Osteoblast (primary cell): ENCODE data around the gene ESPN. TPM values are rescaled to one million over a fixed set of nuclear protein-coding genes. Genes with fewer than 3 reads are reported as not detected.

Source experiments
- DNase-seq: peaks from one replicate; pipeline ENCODE4 v3.0.0; 2011; ENCODE audit warnings: low spot score, mixed read lengths; ENCODE audit not compliant: insufficient read length; ENCODE audit errors: missing footprints
- H2AFZ ChIP-seq: 2 replicates; pipeline ENCODE4 v1.6.0; 2011; ENCODE audit warnings: mild to moderate bottlenecking, low read length
- H3K27ac ChIP-seq: 2 replicates; pipeline ENCODE4 v1.5.1; 2011; ENCODE audit warnings: mild to moderate bottlenecking, low read depth, low read length, moderate library complexity
- H3K27me3 ChIP-seq: 2 replicates; pipeline ENCODE4 v1.6.0; 2012; ENCODE audit warnings: mild to moderate bottlenecking, control low read depth, inconsistent platforms, low read length, moderate library complexity; ENCODE audit not compliant: insufficient read depth
- H3K36me3 ChIP-seq: 2 replicates; pipeline ENCODE4 v1.5.1; 2011; ENCODE audit warnings: mild to moderate bottlenecking, low read length, control low read depth, moderate library complexity; ENCODE audit not compliant: insufficient read depth
- H3K4me1 ChIP-seq: 2 replicates; pipeline ENCODE4 v1.5.1; 2011; ENCODE audit warnings: mild to moderate bottlenecking, low read length, control low read depth, moderate library complexity; ENCODE audit not compliant: insufficient read depth
- H3K4me2 ChIP-seq: 2 replicates; pipeline ENCODE4 v1.6.0; 2011; ENCODE audit warnings: mild to moderate bottlenecking, low read length; ENCODE audit not compliant: insufficient read depth
- H3K4me3 ChIP-seq: fragments of 200-600 bp; sonication (generic); 3 replicates; pipeline ENCODE4 v1.5.1; 2012; ENCODE audit warnings: mild to moderate bottlenecking, low read length, inconsistent platforms; ENCODE audit not compliant: insufficient read depth
- H3K79me2 ChIP-seq: 2 replicates; pipeline ENCODE4 v1.6.0; 2012; ENCODE audit warnings: mild to moderate bottlenecking, low read length, control low read depth, inconsistent platforms; ENCODE audit not compliant: insufficient read depth
- H3K9me3 ChIP-seq: 2 replicates; pipeline ENCODE4 v1.5.1; 2011; ENCODE audit warnings: low read depth, low read length, control low read depth
- H4K20me1 ChIP-seq: 2 replicates; pipeline ENCODE4 v1.6.0; 2012; ENCODE audit warnings: mild to moderate bottlenecking, low read length, control low read depth; ENCODE audit not compliant: insufficient read depth
- total RNA-seq: library from RNA; depleted of rRNA; stranded (reverse); fragments of >200 nt; gene quantifications from 2 replicates; pipeline ENCODE4 v1.2.3, GENCODE V29; 2012
- TF ChIP-seq, protein P1 (sequence below): IDR thresholded peaks from 2 replicates; pipeline ENCODE4 v1.5.1; 2011; ENCODE audit warnings: mild to moderate bottlenecking, low read depth, low read length, moderate library complexity; ENCODE audit errors: extremely low read depth

Gene ESPN
- total RNA-seq, 1 donor, result not detected

DNA sequence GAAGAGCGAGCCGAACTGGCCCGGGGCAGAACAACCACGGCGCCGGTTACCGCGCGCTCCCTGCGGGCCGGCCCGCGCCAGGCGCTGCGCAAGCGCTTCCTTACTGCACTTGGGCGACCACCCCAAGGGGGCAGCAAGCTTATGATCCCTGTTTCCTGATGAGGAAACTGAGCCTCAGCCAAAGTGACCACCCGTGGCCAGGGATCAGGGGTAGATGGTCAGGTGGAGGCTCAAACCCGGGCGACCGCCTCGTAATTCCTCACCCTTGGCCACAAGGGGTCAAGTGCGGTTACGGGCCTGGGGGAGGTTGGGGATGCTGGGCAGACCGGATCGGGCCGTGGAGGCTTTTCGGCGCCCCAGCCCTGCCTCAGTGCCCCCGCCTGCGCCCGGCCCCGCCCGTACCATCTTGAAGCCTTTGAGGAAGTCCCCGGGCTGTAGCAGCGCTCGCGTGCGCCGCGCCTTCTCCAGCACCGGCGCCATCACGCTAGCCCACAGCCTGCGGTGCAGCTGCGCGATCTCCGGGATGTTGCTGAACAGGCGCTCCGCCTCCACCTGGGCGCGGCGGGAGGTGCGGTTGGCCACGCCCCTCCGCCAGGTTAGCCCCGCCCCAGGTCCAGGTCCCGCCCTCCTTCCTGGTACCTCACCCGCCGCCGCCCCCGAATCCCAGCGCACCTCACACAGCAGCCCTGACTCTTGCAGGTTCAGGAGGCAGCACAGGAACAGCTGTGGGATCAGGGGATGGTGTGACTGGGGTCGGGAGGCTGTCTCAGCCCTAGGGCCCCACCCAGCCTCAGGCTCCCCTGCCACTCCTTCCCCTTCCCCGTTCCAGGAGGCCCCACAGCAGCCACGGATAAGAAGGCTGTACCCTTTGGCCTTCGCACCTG lies 46.8 kb downstream of the ESPN start:
- peaks cover 5% of the 10 kb centered on the region for H4K20me1 ChIP-seq

DNA sequence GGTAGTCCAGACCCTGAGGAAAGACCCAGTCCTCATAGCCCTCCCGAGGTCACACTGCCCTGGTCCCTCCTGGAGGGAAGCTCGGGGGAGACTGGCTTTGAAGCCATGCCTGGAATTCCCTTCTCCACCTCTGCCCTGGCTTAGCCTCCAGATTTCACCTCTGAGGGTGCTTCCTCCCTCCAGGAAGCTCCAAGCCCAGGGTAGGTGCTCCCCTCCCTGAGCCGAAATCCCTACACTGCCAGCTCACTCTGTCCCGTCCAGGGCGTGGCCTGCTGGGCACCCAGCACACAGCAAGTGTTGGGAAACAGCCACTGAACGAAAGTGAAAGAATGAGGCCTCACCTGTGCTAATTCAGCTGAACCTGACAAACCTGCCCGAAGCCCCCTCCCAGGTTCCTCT lies 47.4 kb downstream of the ESPN start:
- TF ChIP-seq, protein P1, sequence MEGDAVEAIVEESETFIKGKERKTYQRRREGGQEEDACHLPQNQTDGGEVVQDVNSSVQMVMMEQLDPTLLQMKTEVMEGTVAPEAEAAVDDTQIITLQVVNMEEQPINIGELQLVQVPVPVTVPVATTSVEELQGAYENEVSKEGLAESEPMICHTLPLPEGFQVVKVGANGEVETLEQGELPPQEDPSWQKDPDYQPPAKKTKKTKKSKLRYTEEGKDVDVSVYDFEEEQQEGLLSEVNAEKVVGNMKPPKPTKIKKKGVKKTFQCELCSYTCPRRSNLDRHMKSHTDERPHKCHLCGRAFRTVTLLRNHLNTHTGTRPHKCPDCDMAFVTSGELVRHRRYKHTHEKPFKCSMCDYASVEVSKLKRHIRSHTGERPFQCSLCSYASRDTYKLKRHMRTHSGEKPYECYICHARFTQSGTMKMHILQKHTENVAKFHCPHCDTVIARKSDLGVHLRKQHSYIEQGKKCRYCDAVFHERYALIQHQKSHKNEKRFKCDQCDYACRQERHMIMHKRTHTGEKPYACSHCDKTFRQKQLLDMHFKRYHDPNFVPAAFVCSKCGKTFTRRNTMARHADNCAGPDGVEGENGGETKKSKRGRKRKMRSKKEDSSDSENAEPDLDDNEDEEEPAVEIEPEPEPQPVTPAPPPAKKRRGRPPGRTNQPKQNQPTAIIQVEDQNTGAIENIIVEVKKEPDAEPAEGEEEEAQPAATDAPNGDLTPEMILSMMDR, result no peak
- Histone ChIP-seq H3K36me3 (peaks cover 24% of the 10 kb centered on the region), H3K27me3 (no peaks in the 10 kb centered on the region), H3K4me1 (no peaks in the 10 kb centered on the region), H3K79me2 (no peaks in the 10 kb centered on the region), H3K27ac (no peak overlapping the region), H4K20me1 (peaks cover 5% of the 10 kb centered on the region), H3K4me2 (no peak overlapping the region), H3K4me3 (no peak overlapping the region), H3K9me3 (no peaks in the 10 kb centered on the region), H2AFZ (no peak overlapping the region)
- peak; percentile 86 for DNase-seq

More for the DNA sequence above, 46.8 kb downstream of the ESPN start:
- Histone ChIP-seq H3K4me3 (no peak overlapping the region), H2AFZ (no peak overlapping the region), H3K4me2 (no peak overlapping the region), H3K27ac (no peak overlapping the region), H3K36me3 (peaks cover 24% of the 10 kb centered on the region), H3K79me2 (no peaks in the 10 kb centered on the region), H3K9me3 (no peaks in the 10 kb centered on the region), H3K4me1 (no peaks in the 10 kb centered on the region), H3K27me3 (no peaks in the 10 kb centered on the region)
- DNase-seq, result no peak
- TF ChIP-seq, protein P1, result no peak

GRCh38 chr1:6472391-6472790 lies 47.8 kb downstream of the ESPN start:
- DNase-seq, result peak; percentile 87
- Histone ChIP-seq H3K9me3 (no peaks in the 10 kb centered on the region), H4K20me1 (peaks cover 5% of the 10 kb centered on the region)

DNA sequence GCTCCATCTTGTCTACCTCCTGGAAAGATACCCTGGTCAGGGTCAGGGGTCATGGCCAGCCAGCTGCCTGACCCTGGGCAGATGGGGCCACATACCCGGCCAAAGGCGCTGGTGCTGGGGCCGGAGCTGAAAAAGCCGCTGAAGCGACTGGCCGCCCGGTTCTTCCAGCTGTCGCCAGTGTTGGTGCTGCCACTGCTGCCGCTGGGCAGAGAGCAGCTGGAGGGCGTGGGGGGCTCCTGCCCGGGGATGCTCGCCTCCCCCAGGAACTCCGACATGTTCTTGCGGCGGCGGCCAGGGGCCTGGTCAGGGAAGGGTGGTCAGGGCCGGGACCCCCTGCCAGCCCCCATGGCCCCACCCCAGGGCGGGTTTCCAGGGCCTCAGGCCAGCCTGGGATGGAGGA lies 48.6 kb downstream of the ESPN start:
- peaks cover 5% of the 10 kb centered on the region for H4K20me1 ChIP-seq

More at GRCh38 chr1:6472391-6472790, 47.8 kb downstream of the ESPN start:
- TF ChIP-seq, protein P1, result peak; percentile 30
- Histone ChIP-seq H3K79me2 (no peaks in the 10 kb centered on the region), H3K36me3 (peaks cover 22% of the 10 kb centered on the region), H3K4me3 (no peak overlapping the region), H3K27me3 (no peaks in the 10 kb centered on the region), H2AFZ (no peak overlapping the region), H3K27ac (no peak overlapping the region), H3K4me2 (no peak overlapping the region), H3K4me1 (no peaks in the 10 kb centered on the region)

More for the DNA sequence above, 48.6 kb downstream of the ESPN start:
- H3K79me2 ChIP-seq, result no peaks in the 10 kb centered on the region
- no peaks in the 10 kb centered on the region for H3K9me3 ChIP-seq
- no peaks in the 10 kb centered on the region for H3K27me3 ChIP-seq
- H3K4me2 ChIP-seq, result no peak overlapping the region
- H3K4me1 ChIP-seq, result no peaks in the 10 kb centered on the region
- H2AFZ ChIP-seq, result no peak overlapping the region
- no peak overlapping the region for H3K4me3 ChIP-seq
- DNase-seq, result no peak
- H3K27ac ChIP-seq, result no peak overlapping the region
- TF ChIP-seq, protein P1, result no peak
- H3K36me3 ChIP-seq, result peaks cover 20% of the 10 kb centered on the region
